RWPE1 (cell line): Measurements from ENCODE around the gene GAS6.

Experiments
- CTCF ChIA-PET: fragments of 350-600 bp; sonication (Branson Sonifier 250); formaldehyde crosslinking; extraction: SDS; loops from one replicate; lab custom pipeline; 2021; lab: Yijun Ruan, JAX
- POLR2A ChIA-PET: fragments of 400-600 bp; formaldehyde crosslinking; extraction: SDS; loops from one replicate; lab custom pipeline; 2020; ENCODE audit warnings: antibody characterized with exemption; ENCODE audit not compliant: low non-redundant PET; lab: Yijun Ruan, JAX
- DNase-seq: peaks from one replicate; pipeline ENCODE4 v3.0.0; 2012; ENCODE audit warnings: low spot score
- H3K27ac ChIP-seq: fragments of 450-650 bp; 2 replicates; pipeline ENCODE4 v1.5.1; 2017
- TF ChIP-seq, protein P1 (sequence below): fragments of 450-650 bp; conservative IDR thresholded peaks from 2 replicates; pipeline ENCODE4 v1.5.1; 2017; ENCODE audit warnings: low read depth, mild to moderate bottlenecking

Gene GAS6

DNA sequence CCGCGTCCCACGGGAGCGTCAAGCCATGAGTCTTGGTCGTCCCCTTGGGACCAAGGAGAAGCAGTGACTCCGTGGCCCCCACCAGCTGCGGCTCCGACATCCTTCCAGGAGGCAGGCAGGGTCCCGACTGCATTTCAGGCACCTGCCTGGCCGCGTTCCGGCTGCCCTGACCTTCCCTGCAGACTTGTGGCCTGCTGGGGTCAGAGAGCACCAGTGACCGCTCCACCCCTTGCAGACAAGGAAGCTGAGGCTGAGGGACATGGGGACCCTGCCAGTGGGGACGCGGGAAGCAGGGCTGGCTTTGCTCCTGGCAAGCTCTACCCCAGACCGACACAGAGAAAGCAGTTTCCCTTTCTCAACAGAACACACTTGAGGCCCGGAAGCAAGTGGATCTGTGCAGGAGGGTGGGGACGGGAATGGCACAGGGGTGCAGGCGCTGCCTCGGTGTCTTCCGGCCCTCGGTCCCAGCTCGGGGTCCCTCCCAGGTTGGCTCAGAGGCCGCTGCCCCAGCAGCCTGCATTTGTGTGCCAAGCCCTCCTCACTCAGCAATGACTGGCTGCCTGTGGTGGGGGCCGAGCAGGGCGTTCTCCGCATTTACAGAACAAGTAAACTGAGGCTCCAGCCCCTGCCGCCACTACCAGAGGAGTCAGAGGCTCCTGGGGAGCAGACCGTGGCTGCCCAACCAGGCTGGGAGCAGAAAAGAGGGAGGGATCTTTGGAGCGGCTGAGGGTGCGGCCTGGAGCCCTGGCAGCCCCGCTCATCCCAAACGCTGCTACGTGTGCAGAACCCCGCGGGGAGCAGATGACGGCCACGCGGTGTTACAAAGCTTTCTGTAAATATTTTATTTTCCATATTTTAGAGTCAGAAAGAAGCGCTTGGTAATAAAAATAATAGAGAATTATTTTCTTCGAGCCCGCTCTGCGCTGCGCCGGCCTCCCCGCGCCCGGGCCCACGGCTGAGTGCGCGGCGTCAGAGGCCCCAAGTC is 43.9 kb downstream of the GAS6 start:
- POLR2A ChIA-PET = interaction anchor here (1.3 kb wide), 1 partner anchor 18 kb away, joined by 5 read pairs; no protein-coding TSS in a partner anchor
- H3K27ac ChIP-seq = peak overlapping the region; percentile 99
- CTCF ChIA-PET = interaction anchor here (0.7 to 1.3 kb wide), 5 partner anchors 17 to 127 kb away, joined by 3 to 4 read pairs (median 3); no protein-coding TSS in a partner anchor
- DNase-seq = no peak
- TF ChIP-seq, protein P1, sequence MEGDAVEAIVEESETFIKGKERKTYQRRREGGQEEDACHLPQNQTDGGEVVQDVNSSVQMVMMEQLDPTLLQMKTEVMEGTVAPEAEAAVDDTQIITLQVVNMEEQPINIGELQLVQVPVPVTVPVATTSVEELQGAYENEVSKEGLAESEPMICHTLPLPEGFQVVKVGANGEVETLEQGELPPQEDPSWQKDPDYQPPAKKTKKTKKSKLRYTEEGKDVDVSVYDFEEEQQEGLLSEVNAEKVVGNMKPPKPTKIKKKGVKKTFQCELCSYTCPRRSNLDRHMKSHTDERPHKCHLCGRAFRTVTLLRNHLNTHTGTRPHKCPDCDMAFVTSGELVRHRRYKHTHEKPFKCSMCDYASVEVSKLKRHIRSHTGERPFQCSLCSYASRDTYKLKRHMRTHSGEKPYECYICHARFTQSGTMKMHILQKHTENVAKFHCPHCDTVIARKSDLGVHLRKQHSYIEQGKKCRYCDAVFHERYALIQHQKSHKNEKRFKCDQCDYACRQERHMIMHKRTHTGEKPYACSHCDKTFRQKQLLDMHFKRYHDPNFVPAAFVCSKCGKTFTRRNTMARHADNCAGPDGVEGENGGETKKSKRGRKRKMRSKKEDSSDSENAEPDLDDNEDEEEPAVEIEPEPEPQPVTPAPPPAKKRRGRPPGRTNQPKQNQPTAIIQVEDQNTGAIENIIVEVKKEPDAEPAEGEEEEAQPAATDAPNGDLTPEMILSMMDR = no peak

DNA sequence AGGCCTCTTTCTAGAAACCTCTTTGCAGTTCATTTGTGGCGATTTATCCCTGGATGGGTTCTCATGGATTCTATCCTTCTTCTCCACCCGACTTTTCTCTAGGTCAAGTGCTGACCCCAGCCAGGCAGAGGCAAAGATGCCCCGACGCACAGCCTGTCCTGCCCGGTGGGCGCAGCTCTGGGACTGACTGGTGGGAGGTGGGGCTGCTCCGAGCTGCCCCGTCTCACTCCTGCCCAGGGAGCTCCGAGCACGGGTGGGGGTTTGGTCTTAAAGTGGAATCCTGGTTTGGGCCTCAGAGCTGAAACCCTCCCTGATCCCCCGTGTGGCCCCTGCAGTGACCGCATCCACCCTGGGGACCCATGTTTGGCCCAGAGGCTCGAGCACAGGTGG is 44.5 kb downstream of the GAS6 start:
- peak overlapping the region; percentile 99 for H3K27ac ChIP-seq
- DNase-seq = no peak
- CTCF ChIA-PET = interaction anchor here (0.7 to 1.3 kb wide), 3 partner anchors 90 to 128 kb away, joined by 3 to 4 read pairs (median 3); no protein-coding TSS in a partner anchor
- POLR2A ChIA-PET = no interaction called here
- TF ChIP-seq, protein P1 = no peak

DNA sequence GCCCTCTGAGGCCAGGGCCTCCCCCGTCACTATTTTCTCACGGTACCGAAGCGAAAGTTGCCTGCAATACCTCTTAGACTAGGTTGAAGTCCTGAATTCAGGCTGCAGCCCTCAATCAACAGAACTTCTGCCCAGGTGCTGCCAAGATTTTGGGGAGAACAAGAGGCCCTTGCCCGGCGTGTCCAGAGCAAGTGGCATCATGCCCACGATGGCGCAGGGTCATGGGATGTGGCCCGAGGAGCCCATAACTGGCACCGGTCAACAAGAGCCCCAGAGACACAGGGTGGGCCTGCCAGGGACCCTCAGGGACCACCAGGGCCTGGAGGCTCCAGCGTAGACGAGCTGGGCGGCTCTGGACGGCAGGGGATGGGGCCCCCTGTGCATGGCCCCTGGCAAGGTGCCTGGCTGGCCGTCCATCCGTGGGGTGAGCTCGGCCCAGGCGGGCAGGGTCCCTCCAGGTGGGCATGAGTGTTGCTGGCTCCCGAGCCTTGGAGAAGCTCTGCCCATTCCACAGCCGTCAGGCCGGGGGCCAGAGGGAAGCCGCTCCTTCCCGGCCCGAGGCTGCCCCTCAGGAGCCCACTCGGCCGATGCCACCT is 45.1 kb downstream of the GAS6 start:
- H3K27ac ChIP-seq = peak overlapping the region; percentile 99
- ChIA-PET POLR2A (no interaction called here), CTCF (interaction anchor here (1.3 kb wide), 1 partner anchor 128 kb away, joined by 4 read pairs; no protein-coding TSS in a partner anchor)
- no peak for DNase-seq
- TF ChIP-seq, protein P1 = no peak

DNA sequence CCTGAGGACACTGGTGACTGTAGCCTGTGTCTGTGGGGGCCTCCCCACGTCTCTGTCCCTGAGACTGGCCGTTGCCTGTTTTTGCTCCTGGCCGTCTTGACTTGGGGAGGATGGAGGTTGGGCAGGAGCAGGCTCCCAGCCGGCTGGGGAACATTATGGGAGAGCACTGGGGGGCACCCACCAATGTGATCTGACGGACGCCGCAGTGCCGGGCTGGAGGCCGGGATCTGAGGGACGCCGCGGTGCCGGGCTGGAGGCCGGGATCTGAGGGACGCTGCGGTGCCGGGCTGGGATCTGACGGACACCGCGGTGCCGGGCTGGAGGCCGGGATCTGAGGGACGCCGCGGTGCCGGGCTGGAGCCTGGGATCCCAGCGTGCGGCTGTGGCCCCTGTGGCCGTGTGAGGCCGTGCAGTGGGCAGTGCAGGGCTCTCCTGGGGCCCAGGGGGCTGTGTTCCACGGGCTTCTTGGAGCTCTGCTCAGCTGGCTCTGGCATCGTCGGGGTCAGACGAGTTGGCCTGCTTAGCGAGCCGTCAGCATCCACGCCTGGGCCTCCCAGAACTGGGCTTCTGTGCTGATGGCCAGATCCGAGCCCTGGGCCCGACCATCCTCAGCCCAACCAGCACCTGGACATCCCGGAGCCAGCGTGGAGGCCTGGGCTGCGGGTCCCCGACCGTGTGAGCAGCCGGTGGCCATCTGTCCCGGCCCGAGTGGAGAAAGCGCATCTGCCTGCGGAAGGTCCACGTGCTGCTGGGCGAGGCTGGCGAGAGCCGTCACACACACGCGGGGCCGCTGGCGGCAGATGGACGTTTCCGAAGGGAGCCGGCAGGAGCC is 45.8 kb downstream of the GAS6 start:
- ChIA-PET CTCF (no interaction called here), POLR2A (no interaction called here)
- TF ChIP-seq, protein P1 = no peak
- peak overlapping the region; percentile 99 for H3K27ac ChIP-seq
- DNase-seq = no peak

DNA sequence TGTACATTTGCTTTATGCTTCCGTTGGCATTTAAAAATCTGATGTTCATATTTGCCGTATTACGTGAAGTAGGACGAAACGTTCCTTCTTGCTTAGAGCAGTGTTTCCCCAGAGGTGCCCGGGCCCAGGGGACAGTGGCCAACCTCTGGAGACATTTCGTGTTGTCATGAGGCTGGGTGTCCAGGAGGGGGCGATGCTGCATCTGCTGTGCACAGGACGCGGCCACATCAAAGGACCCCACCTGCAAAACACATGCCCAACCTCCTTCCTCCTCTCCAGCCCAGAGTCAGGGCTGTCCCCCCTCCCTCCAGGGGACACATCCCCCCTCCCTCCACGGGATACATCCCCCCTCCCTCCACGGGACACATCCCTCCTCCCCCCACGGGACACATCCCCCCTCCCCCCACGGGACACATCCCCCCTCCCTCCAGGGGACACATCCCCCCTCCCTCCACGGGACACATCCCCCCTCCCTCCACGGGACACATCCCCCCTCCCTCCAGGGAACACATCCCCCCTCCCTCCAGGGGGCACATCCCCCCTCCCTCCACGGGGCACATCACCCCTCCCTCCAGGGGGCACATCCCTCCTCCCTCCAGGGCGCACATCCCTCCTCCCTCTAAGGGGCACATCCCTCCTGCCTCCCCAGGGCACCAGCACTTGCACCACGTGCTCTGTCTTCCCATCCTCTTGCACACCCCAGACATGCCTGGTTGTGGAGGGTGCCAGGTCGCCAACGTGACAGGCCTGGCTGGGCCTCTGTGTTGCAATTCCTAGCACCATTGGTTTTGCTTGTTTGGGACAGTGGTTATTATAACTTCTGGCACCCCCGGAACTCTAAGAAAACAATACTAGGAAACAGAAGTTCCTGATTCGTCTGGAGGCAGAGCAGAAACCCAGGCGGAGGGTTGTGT is 46.7 kb downstream of the GAS6 start:
- TF ChIP-seq, protein P1 = peak; percentile 79
- DNase-seq = peak; percentile 69
- POLR2A ChIA-PET = no interaction called here
- CTCF ChIA-PET = interaction anchor here (0.6 to 1.0 kb wide), 5 partner anchors 20 to 367 kb away, joined by 3 to 8 read pairs (median 3); no protein-coding TSS in a partner anchor
- peak overlapping the region; percentile 99 for H3K27ac ChIP-seq
